ENCODE results near the gene ABCA9. TPM values are rescaled to one million over a fixed set of nuclear protein-coding genes. Genes with fewer than 3 reads are reported as not detected.
A peak's percentile ranks its signal among the peaks of the same experiment; 100 is the strongest.
"Not testable (repeated sequence)": the region's sequence is repeated elsewhere in the genome, so short reads cannot be mapped to it uniquely, and the experiment has no call there.

ABCA9 gene
- total RNA-seq, 1 experiment from 2014 or later = not detected

DNA sequence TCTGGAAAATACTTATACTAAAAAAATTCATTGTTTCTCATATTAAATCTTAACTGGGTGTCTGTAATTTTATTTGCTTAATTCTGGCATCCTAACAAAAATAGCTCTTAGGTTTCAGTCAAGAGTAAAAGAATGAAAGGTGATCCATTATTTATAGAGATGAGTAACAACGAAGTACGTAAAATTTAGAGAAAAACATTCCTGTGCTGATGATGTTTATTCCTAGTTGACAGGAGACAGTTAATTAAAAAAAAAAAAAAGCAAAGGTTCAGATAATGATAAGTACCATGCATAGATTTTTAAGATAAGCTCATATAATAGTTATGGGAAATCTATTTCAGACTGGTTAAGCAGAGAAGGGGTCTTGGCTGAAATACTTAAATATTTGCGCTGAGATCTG, 50.8 kb downstream of the ABCA9 start (continued):
- TF ChIP-seq, protein P1, sequence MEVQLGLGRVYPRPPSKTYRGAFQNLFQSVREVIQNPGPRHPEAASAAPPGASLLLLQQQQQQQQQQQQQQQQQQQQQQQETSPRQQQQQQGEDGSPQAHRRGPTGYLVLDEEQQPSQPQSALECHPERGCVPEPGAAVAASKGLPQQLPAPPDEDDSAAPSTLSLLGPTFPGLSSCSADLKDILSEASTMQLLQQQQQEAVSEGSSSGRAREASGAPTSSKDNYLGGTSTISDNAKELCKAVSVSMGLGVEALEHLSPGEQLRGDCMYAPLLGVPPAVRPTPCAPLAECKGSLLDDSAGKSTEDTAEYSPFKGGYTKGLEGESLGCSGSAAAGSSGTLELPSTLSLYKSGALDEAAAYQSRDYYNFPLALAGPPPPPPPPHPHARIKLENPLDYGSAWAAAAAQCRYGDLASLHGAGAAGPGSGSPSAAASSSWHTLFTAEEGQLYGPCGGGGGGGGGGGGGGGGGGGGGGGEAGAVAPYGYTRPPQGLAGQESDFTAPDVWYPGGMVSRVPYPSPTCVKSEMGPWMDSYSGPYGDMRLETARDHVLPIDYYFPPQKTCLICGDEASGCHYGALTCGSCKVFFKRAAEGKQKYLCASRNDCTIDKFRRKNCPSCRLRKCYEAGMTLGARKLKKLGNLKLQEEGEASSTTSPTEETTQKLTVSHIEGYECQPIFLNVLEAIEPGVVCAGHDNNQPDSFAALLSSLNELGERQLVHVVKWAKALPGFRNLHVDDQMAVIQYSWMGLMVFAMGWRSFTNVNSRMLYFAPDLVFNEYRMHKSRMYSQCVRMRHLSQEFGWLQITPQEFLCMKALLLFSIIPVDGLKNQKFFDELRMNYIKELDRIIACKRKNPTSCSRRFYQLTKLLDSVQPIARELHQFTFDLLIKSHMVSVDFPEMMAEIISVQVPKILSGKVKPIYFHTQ (CRISPR knock-in tag; IDR thresholded peaks at IDR 0.05) = no peak
- TF ChIP-seq NR3C1 (CRISPR knock-in tag; conservative IDR thresholded peaks at IDR 0.05; ENCODE audit: low read depth) = no peak
- no peak for TF ChIP-seq NFE2L1 (CRISPR knock-in tag; IDR thresholded peaks at IDR 0.05)
- TF ChIP-seq TEAD1 (CRISPR knock-in tag; IDR thresholded peaks at IDR 0.05) = no peak
- TF ChIP-seq, protein P2, sequence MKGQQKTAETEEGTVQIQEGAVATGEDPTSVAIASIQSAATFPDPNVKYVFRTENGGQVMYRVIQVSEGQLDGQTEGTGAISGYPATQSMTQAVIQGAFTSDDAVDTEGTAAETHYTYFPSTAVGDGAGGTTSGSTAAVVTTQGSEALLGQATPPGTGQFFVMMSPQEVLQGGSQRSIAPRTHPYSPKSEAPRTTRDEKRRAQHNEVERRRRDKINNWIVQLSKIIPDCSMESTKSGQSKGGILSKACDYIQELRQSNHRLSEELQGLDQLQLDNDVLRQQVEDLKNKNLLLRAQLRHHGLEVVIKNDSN (CRISPR knock-in tag; IDR thresholded peaks at IDR 0.05) = no peak
- TF ChIP-seq, protein P3, sequence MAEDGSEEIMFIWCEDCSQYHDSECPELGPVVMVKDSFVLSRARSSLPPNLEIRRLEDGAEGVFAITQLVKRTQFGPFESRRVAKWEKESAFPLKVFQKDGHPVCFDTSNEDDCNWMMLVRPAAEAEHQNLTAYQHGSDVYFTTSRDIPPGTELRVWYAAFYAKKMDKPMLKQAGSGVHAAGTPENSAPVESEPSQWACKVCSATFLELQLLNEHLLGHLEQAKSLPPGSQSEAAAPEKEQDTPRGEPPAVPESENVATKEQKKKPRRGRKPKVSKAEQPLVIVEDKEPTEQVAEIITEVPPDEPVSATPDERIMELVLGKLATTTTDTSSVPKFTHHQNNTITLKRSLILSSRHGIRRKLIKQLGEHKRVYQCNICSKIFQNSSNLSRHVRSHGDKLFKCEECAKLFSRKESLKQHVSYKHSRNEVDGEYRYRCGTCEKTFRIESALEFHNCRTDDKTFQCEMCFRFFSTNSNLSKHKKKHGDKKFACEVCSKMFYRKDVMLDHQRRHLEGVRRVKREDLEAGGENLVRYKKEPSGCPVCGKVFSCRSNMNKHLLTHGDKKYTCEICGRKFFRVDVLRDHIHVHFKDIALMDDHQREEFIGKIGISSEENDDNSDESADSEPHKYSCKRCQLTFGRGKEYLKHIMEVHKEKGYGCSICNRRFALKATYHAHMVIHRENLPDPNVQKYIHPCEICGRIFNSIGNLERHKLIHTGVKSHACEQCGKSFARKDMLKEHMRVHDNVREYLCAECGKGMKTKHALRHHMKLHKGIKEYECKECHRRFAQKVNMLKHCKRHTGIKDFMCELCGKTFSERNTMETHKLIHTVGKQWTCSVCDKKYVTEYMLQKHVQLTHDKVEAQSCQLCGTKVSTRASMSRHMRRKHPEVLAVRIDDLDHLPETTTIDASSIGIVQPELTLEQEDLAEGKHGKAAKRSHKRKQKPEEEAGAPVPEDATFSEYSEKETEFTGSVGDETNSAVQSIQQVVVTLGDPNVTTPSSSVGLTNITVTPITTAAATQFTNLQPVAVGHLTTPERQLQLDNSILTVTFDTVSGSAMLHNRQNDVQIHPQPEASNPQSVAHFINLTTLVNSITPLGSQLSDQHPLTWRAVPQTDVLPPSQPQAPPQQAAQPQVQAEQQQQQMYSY (CRISPR knock-in tag; IDR thresholded peaks at IDR 0.05) = no peak

DNA sequence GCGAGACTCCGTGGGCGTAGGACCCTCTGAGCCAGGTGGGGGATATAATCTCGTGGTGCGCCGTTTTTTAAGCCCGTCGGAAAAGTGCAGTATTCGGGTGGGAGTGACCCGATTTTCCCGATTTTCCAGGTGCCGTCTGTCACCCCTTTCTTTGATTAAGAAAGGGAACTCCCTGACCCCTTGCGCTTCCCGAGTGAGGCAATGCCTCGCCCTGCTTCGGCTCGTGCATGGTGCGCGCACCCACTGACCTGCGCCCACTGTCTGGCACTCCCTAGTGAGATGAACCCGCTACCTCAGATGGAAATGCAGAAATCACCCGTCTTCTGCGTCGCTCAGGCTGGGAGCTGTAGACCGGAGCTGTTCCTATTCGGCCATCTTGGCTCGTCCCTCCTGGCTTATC, 56.0 kb downstream of the ABCA9 start:
- H3K36me3 Mint-ChIP-seq; DNase-seq (ENCODE audit: low spot score); POLR2A ChIA-PET; H3K27me3 Mint-ChIP-seq (ENCODE audit: low read depth); ATAC-seq: not testable (repeated sequence)
- Mint-ChIP-seq H3K9me3 (peaks cover 14% of the 10 kb centered on the region), H3K4me1 (peaks cover 17% of the 10 kb centered on the region), H3K4me3 (peak overlapping the region; percentile 74), H3K27ac (peak overlapping the region; percentile 49; the same call in 1 of the 2 replicates)
- CTCF ChIA-PET = interaction anchor here (0.6 kb wide), 1 partner anchor 338 kb away, joined by 5 read pairs; no protein-coding TSS in a partner anchor

DNA sequence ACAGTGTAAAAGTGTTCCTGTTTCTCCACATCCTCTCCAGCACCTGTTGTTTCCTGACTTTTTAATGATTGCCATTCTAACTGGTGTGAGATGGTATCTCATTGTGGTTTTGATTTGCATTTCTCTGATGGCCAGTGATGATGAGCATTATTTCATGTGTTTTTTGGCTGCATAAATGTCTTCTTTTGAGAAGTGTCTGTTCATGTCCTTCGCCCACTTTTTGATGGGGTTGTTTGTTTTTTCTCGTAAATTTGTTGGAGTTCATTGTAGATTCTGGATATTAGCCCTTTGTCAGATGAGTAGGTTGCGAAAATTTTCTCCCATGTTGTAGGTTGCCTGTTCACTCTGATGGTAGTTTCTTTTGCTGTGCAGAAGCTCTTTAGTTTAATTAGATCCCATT, 61.0 kb downstream of the ABCA9 start:
- H3K9me3 Mint-ChIP-seq; DNase-seq (ENCODE audit: low spot score); H3K27me3 Mint-ChIP-seq (ENCODE audit: low read depth); H3K4me3 Mint-ChIP-seq; H3K4me1 Mint-ChIP-seq; ATAC-seq; CTCF ChIA-PET; H3K36me3 Mint-ChIP-seq; POLR2A ChIA-PET; H3K27ac Mint-ChIP-seq: not testable (repeated sequence)

DNA sequence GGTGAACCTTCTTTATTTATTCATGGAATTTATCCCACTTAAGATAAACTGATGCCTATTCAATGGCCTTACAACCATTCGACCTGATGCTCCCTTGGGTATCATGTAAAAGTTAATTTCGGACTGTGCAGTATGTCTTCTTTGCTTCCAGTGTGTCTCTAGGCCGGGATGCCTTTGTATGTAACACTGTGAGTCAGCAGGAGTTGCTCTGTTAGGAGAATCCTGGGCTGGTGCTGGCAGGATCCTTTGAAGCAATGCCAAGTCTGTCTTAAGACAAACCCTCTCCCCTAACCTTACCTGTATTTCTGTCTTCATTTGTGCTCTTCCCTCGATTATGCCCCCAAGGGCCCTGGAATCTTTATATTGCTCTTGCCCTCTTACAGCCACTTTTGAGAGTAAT, 67.6 kb downstream of the ABCA9 start:
- H3K4me3 Mint-ChIP-seq = no peak overlapping the region
- no peak for ATAC-seq
- H3K36me3 Mint-ChIP-seq = no peaks in the 10 kb centered on the region
- H3K4me1 Mint-ChIP-seq = peaks cover 10% of the 10 kb centered on the region; the same call in 1 of the 2 replicates
- POLR2A ChIA-PET = no interaction called here
- H3K27ac Mint-ChIP-seq = no peak overlapping the region
- H3K9me3 Mint-ChIP-seq = 0 out of 2 replicates have a peak, but pooled peaks cover 2% of the 10 kb centered on the region
- H3K27me3 Mint-ChIP-seq (ENCODE audit: low read depth) = no peaks in the 10 kb centered on the region
- DNase-seq (ENCODE audit: low spot score) = no peak
- no peak for TF ChIP-seq PRRX2 (CRISPR knock-in tag; IDR thresholded peaks at IDR 0.05)
- TF ChIP-seq OVOL2 (CRISPR knock-in tag; IDR thresholded peaks at IDR 0.05; ENCODE audit: borderline replicate concordance) = no peak
- CTCF ChIA-PET = no interaction called here

DNA sequence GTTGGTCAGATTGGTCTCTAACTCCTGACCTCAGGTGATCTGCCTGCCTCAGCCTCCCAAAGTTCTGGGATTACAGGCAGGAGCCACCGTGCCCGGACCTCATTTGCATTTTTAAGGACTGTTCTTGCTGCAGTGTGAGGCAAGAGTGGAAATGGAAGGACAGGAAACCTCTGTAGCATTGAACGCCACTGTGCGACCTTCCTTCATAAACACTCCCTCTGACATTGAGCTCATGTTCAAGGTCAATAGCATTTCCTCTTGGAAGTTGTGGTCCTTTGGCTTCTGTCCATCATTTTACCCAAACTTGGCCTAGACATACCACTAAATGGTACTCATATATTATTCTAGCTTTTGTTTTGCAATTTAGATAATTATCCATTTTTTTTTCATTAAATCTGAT, 72.8 kb downstream of the ABCA9 start:
- ATAC-seq = no peak
- CTCF ChIA-PET = no interaction called here
- Mint-ChIP-seq H3K4me3 (no peak overlapping the region), H3K36me3 (no peaks in the 10 kb centered on the region), H3K27me3 (ENCODE audit: low read depth) (no peaks in the 10 kb centered on the region), H3K9me3 (no peaks in the 10 kb centered on the region), H3K27ac (no peak overlapping the region), H3K4me1 (peaks cover 13% of the 10 kb centered on the region)
- DNase-seq (ENCODE audit: low spot score) = no peak
- POLR2A ChIA-PET = interaction anchor here (0.6 kb wide), 1 partner anchor 166 kb away, joined by 4 read pairs; no protein-coding TSS in a partner anchor
- TF ChIP-seq, protein P1 (CRISPR knock-in tag; IDR thresholded peaks at IDR 0.05) = no peak
- TF ChIP-seq, protein P4, sequence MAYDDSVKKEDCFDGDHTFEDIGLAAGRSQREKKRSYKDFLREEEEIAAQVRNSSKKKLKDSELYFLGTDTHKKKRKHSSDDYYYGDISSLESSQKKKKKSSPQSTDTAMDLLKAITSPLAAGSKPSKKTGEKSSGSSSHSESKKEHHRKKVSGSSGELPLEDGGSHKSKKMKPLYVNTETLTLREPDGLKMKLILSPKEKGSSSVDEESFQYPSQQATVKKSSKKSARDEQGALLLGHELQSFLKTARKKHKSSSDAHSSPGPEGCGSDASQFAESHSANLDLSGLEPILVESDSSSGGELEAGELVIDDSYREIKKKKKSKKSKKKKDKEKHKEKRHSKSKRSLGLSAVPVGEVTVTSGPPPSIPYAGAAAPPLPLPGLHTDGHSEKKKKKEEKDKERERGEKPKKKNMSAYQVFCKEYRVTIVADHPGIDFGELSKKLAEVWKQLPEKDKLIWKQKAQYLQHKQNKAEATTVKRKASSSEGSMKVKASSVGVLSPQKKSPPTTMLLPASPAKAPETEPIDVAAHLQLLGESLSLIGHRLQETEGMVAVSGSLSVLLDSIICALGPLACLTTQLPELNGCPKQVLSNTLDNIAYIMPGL (CRISPR knock-in tag; IDR thresholded peaks at IDR 0.05) = no peak
- TF ChIP-seq, protein P5, sequence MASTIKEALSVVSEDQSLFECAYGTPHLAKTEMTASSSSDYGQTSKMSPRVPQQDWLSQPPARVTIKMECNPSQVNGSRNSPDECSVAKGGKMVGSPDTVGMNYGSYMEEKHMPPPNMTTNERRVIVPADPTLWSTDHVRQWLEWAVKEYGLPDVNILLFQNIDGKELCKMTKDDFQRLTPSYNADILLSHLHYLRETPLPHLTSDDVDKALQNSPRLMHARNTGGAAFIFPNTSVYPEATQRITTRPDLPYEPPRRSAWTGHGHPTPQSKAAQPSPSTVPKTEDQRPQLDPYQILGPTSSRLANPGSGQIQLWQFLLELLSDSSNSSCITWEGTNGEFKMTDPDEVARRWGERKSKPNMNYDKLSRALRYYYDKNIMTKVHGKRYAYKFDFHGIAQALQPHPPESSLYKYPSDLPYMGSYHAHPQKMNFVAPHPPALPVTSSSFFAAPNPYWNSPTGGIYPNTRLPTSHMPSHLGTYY (CRISPR knock-in tag; IDR thresholded peaks at IDR 0.05) = no peak
- no peak for TF ChIP-seq ZNF219 (CRISPR knock-in tag; IDR thresholded peaks at IDR 0.05; ENCODE audit: borderline replicate concordance)
- TF ChIP-seq CBFB (CRISPR knock-in tag; IDR thresholded peaks at IDR 0.05; ENCODE audit: low read depth) = no peak
